ENCODE measurements around the gene TMEM253.

DNA sequence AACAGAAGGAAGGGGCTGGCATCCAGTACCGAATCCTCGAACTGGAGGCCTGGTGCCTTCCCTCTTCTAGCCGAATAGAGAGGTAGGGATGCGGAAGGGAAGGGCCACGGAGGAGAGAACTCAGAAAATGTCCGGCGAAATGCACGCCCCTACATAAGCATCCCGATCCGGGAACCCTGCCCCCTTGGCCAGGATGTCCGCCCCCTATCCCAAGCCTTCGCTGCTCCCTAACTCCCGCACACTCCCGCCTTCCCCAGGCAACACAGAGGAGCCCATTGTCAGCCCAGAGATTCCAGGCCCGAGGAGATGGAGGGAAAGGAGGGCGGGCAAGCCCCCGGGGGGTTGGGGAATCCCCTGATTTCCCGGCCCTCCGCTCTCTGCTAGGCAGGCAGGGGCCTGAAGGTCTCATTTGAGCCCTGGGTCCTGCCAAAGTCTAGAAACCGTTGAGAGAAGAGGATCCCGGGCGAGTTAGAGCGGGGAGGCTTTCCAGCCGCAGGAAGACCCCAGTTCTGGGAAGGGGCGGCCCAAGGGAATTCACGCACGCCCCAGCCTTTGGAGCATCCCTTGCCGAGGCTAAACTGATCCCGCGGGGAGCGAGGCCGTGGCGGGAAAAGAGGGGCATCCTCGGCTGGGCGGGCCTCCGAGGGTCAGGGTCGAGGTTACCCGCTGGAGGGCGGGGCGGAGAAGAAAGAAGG is 31.3 kb upstream of the TMEM253 start:
- no peak for TF ChIP-seq POLR2A (IDR thresholded peaks at IDR 0.05; ENCODE audit: borderline replicate concordance, extremely low read depth, insufficient read depth, insufficient read length)
- no peak for TF ChIP-seq RAD21 (IDR thresholded peaks at IDR 0.05; ENCODE audit: low read depth)
- TF ChIP-seq, protein P1, sequence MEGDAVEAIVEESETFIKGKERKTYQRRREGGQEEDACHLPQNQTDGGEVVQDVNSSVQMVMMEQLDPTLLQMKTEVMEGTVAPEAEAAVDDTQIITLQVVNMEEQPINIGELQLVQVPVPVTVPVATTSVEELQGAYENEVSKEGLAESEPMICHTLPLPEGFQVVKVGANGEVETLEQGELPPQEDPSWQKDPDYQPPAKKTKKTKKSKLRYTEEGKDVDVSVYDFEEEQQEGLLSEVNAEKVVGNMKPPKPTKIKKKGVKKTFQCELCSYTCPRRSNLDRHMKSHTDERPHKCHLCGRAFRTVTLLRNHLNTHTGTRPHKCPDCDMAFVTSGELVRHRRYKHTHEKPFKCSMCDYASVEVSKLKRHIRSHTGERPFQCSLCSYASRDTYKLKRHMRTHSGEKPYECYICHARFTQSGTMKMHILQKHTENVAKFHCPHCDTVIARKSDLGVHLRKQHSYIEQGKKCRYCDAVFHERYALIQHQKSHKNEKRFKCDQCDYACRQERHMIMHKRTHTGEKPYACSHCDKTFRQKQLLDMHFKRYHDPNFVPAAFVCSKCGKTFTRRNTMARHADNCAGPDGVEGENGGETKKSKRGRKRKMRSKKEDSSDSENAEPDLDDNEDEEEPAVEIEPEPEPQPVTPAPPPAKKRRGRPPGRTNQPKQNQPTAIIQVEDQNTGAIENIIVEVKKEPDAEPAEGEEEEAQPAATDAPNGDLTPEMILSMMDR (IDR thresholded peaks at IDR 0.05 in 2 of 3, conservative IDR thresholded peaks at IDR 0.05 in 1 of 3; ENCODE audit: borderline replicate concordance in 1 of 3, insufficient read depth in 1 of 3, low read depth in 2 of 3, low read length in 2 of 3) = no peak
- no peak for TF ChIP-seq SRF (IDR thresholded peaks at IDR 0.05; ENCODE audit: low read depth)
- no peak for TF ChIP-seq ELF1 (IDR thresholded peaks at IDR 0.05; ENCODE audit: borderline replicate concordance, low read depth)
- TF ChIP-seq EZH2phosphoT487 (IDR thresholded peaks at IDR 0.05; ENCODE audit: borderline replicate concordance) = no peak
